Gastrocnemius medialis (tissue), 4 donors: Measurements from ENCODE around the gene TBC1D30. TPM values are rescaled to one million over a fixed set of nuclear protein-coding genes. Genes with fewer than 3 reads are reported as not detected.

Experiments
- ATAC-seq, 2 donors: fragments of 150-250 bp; one replicate each; pipeline ENCODE4 v1.9.1; 2016
- DNase-seq, 2 donors: peaks; one replicate each; pipeline ENCODE4 v3.0.0-alpha.2; 2019
- H3K27ac ChIP-seq, 4 donors: fragments of 200-600 bp; sonication (generic); 1 replicate in 1 of 4; 2 replicates in 3 of 4; pipeline ENCODE4 v1.5.1; 2016 to 2018; ENCODE audit warnings: mild to moderate bottlenecking in 2 of 4, moderate library complexity in 1 of 4
- H3K27me3 ChIP-seq, 3 donors: fragments of 200-600 bp; sonication (generic) in 2 of 3; 1 replicate in 1 of 3; 2 replicates in 2 of 3; pipeline versions ENCODE4 v1.5.1 to v1.6.0; 2016 to 2019; ENCODE audit warnings: mild to moderate bottlenecking in 1 of 3, moderate library complexity in 1 of 3
- H3K36me3 ChIP-seq, 2 donors: fragments of 200-600 bp; sonication (generic) in 1 of 2; one replicate each; pipeline ENCODE4 v1.5.1; 2017 to 2018
- H3K4me1 ChIP-seq, 2 donors: fragments of 200-600 bp; sonication (generic) in 1 of 2; one replicate each; pipeline ENCODE4 v1.5.1; 2016 to 2017; ENCODE audit warnings: mild to moderate bottlenecking in 2 of 2
- H3K4me3 ChIP-seq, 4 donors: fragments of 200-600 bp; sonication (generic) in 3 of 4; 1 replicate in 1 of 4; 2 replicates in 3 of 4; pipeline ENCODE4 v1.5.1; 2016 to 2019; ENCODE audit warnings: mild to moderate bottlenecking in 2 of 4
- H3K9me3 ChIP-seq, 3 donors: fragments of 200-600 bp; sonication (generic) in 2 of 3; 1 replicate in 1 of 3; 2 replicates in 2 of 3; pipeline ENCODE4 v1.5.1; 2016 to 2019
- CTCF ChIP-seq, 5 experiments: fragments of 450-650 bp in 3 of 5; fragments of 200-600 bp in 2 of 5; sonication (generic) in 2 of 5; IDR thresholded peaks in 4 of 5; conservative IDR thresholded peaks in 1 of 5; 1 replicate in 4 of 5; 2 replicates in 1 of 5; pipeline ENCODE4 v1.5.1; 2016 to 2019; ENCODE audit warnings: antibody characterized with exemption in 5 of 5, mild to moderate bottlenecking in 3 of 5, moderate library complexity in 3 of 5
- POLR2A ChIP-seq, 2 donors: fragments of 450-650 bp; IDR thresholded peaks; one replicate each; pipeline ENCODE4 v1.6.1; 2017; ENCODE audit warnings: antibody characterized with exemption in 2 of 2, mild to moderate bottlenecking in 2 of 2, moderate library complexity in 2 of 2
- in situ Hi-C, 4 donors: fragments of 200-750 bp; cut with MboI; loops; one replicate each; pipeline versions ENCODE4 v1.15.0 to v1.8.0; 2017; ENCODE audit warnings: low sequenced_read_pairs in 4 of 4
- intact Hi-C: fragments of 100-400 bp; cut with DNase I; formaldehyde crosslinking; loops from one replicate; pipeline ENCODE4 v1.15.1; 2023; ENCODE audit warnings: low total_unique reads
- total RNA-seq, 4 donors: library from RNA; depleted of rRNA; stranded (reverse); fragments of >200 nt; gene quantifications; one replicate each; pipeline versions ENCODE4 v1.1.0 to v1.2.3, GENCODE V29; 2016

The TBC1D30 gene
- total RNA-seq, 4 donors from 2014 or later: 0.07 to 3.8 (median 0.87) TPM

DNA sequence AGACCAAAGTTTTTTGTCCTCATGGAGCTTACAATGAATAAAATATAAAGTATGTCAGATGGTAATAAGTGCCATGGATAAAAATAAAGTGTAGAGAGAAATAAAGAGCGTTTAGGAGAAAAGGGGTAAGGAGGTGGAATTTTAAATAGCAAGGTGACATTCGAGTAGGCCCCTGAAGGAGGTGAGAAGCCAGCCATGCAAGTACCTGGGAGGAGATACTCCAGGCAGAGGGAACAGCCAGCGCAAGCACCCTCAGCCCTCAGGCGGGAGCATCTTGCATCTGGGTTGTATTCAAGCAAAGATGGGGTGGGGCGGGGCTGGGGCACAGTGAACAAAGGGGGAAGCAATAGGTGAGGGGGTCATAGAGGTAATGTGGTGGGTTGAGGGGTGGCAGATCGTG, 4.3 kb downstream of the TBC1D30 start:
- peaks cover 40 to 59% (median 44%) of the 10 kb centered on the region in 3 donors for H3K27me3 ChIP-seq
- TF ChIP-seq CTCF (IDR thresholded peaks at IDR 0.05 in 4 of 5, conservative IDR thresholded peaks at IDR 0.05 in 1 of 5) (no peak), POLR2A (IDR thresholded peaks at IDR 0.05) (no peak)
- H3K36me3 ChIP-seq: no peaks in the 10 kb centered on the region
- in situ Hi-C loops (no loop called here), intact Hi-C loops (no loop called here)
- H3K9me3 ChIP-seq: no peaks in the 10 kb centered on the region
- H3K4me1 ChIP-seq: peaks cover 5 to 21% of the 10 kb centered on the region in 2 donors
- ATAC-seq (no peak), DNase-seq (no peak)
- no peak overlapping the region for H3K27ac ChIP-seq
- H3K4me3 ChIP-seq: no peak overlapping the region

GRCh38 chr12:64833928-64834327, 9.5 kb downstream of the TBC1D30 start:
- in situ Hi-C loops: no loop called here
- H3K27me3 ChIP-seq: peaks cover 0 to 10% (median under 1%) of the 10 kb centered on the region in 3 donors
- ATAC-seq (no peak), DNase-seq (no peak)
- intact Hi-C loops: no loop called here
- no peak overlapping the region for H3K4me3 ChIP-seq
- H3K27ac ChIP-seq: no peak overlapping the region
- no peaks in the 10 kb centered on the region for H3K4me1 ChIP-seq
- H3K36me3 ChIP-seq: no peaks in the 10 kb centered on the region
- TF ChIP-seq POLR2A (IDR thresholded peaks at IDR 0.05) (no peak), CTCF (IDR thresholded peaks at IDR 0.05 in 4 of 5, conservative IDR thresholded peaks at IDR 0.05 in 1 of 5) (no peak)
- no peaks in the 10 kb centered on the region for H3K9me3 ChIP-seq

GRCh38 chr12:64835901-64836300, 11.5 kb downstream of the TBC1D30 start:
- Histone ChIP-seq H3K9me3 (no peaks in the 10 kb centered on the region), H3K36me3 (no peaks in the 10 kb centered on the region), H3K4me1 (no peaks in the 10 kb centered on the region), H3K27me3 (no peaks in the 10 kb centered on the region), H3K27ac (no peak overlapping the region), H3K4me3 (no peak overlapping the region)
- TF ChIP-seq POLR2A (IDR thresholded peaks at IDR 0.05): no peak
- no peak for TF ChIP-seq CTCF (IDR thresholded peaks at IDR 0.05 in 4 of 5, conservative IDR thresholded peaks at IDR 0.05 in 1 of 5)
- no peak for DNase-seq
- ATAC-seq: no peak
- intact Hi-C loops (no loop called here), in situ Hi-C loops (no loop called here)

DNA sequence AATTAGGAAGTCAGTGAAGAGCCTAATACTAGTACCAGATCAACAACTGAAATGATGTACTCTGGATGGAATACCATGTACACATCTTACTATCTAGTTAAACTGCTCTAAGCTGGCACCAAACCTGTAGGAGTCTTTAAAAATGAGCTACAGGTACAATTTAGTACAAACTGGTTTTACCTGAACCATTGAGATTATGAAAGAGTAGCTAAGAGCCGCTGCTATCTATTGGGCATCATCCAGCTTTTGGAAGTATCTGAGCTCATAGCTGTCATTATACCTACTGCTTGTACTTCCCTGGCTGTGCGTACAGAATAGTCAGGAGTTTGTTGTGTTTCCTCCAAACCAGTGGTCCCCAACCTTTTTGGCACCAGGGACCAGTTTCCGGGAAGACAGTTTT, 12.4 kb downstream of the TBC1D30 start:
- Histone ChIP-seq H3K4me3 (no peak overlapping the region), H3K27me3 (no peaks in the 10 kb centered on the region), H3K9me3 (no peaks in the 10 kb centered on the region), H3K27ac (no peak overlapping the region), H3K36me3 (no peaks in the 10 kb centered on the region), H3K4me1 (no peaks in the 10 kb centered on the region)
- intact Hi-C loops: no loop called here
- DNase-seq (no peak), ATAC-seq (no peak)
- TF ChIP-seq CTCF (IDR thresholded peaks at IDR 0.05 in 4 of 5, conservative IDR thresholded peaks at IDR 0.05 in 1 of 5) (no peak), POLR2A (IDR thresholded peaks at IDR 0.05) (no peak)
- in situ Hi-C loops: no loop called here

GRCh38 chr12:64837427-64837826, 13.0 kb downstream of the TBC1D30 start:
- no peak for TF ChIP-seq POLR2A (IDR thresholded peaks at IDR 0.05)
- no peak for TF ChIP-seq CTCF (IDR thresholded peaks at IDR 0.05 in 4 of 5, conservative IDR thresholded peaks at IDR 0.05 in 1 of 5)
- Histone ChIP-seq H3K9me3 (no peaks in the 10 kb centered on the region), H3K36me3 (no peaks in the 10 kb centered on the region), H3K27ac (no peak overlapping the region), H3K4me1 (no peaks in the 10 kb centered on the region), H3K4me3 (no peak overlapping the region), H3K27me3 (no peaks in the 10 kb centered on the region)
- intact Hi-C loops (no loop called here), in situ Hi-C loops (no loop called here)
- ATAC-seq: no peak
- DNase-seq: no peak
